ENCODE measurements around the gene ENTPD8.

ENTPD8 gene

GRCh38 chr9:137426018-137426681 lies 15.0 kb downstream of the ENTPD8 start:
- no peak for TF ChIP-seq RAD21 (IDR thresholded peaks at IDR 0.05; ENCODE audit: low read depth)
- no peak for TF ChIP-seq EGR1 (IDR thresholded peaks at IDR 0.05)
- TF ChIP-seq NFIC (IDR thresholded peaks at IDR 0.05), result no peak
- TF ChIP-seq FOXM1 (IDR thresholded peaks at IDR 0.05; ENCODE audit: borderline replicate concordance, low read depth), result no peak
- no peak for TF ChIP-seq REST (IDR thresholded peaks at IDR 0.05; ENCODE audit: low read depth)
- TF ChIP-seq USF1 (IDR thresholded peaks at IDR 0.05), result no peak

GRCh38 chr9:137423514-137424291 lies 17.5 kb downstream of the ENTPD8 start:
- TF ChIP-seq EGR1 (IDR thresholded peaks at IDR 0.05), result no peak
- peak; percentile 65; the same call in 1 of the 2 replicates for TF ChIP-seq ZBTB7A (IDR thresholded peaks at IDR 0.05; ENCODE audit: low read depth)

GRCh38 chr9:137422604-137423513 lies 18.3 kb downstream of the ENTPD8 start, which contains the start of the genes EXD3 and NOXA1:
Gene EXD3, minus strand, starts transcription at chr9:137423162. Its CDS starts 27,805 bp downstream, at chr9:137395357.
Gene NOXA1, plus strand, starts transcription at chr9:137423393. Its CDS starts 137 bp downstream, at chr9:137423530.
- TF ChIP-seq TCF12 (IDR thresholded peaks at IDR 0.05; ENCODE audit: low read depth), result peak; percentile 59; the same call in 1 of the 2 replicates
- peak; percentile 26; the same call in 1 of the 2 replicates for TF ChIP-seq RAD21 (IDR thresholded peaks at IDR 0.05; ENCODE audit: low read depth)
- TF ChIP-seq FOXM1 (IDR thresholded peaks at IDR 0.05; ENCODE audit: borderline replicate concordance, low read depth), result no peak; the same call in 1 of the 2 replicates
- peak; percentile 57; the same call in 1 of the 2 replicates for TF ChIP-seq ZBTB7A (IDR thresholded peaks at IDR 0.05; ENCODE audit: low read depth)
- no peak for TF ChIP-seq TEAD4 (IDR thresholded peaks at IDR 0.05)
- TF ChIP-seq EGR1 (IDR thresholded peaks at IDR 0.05), result peak; percentile 27
- peak; percentile 94 for TF ChIP-seq TAF1 (IDR thresholded peaks at IDR 0.05; ENCODE audit: low read depth)
- no peak for TF ChIP-seq CREB1 (IDR thresholded peaks at IDR 0.05; ENCODE audit: low read depth)
- peak; percentile 44; the same call in 1 of the 2 replicates for TF ChIP-seq EP300 (IDR thresholded peaks at IDR 0.05; ENCODE audit: borderline replicate concordance)
- no peak for TF ChIP-seq CEBPB (IDR thresholded peaks at IDR 0.05)
- peak; percentile 75 for TF ChIP-seq YY1 (IDR thresholded peaks at IDR 0.05; ENCODE audit: low read depth)
- TF ChIP-seq USF1 (IDR thresholded peaks at IDR 0.05), result peak; percentile 47
- peak; percentile 37; the same call in 1 of the 2 replicates for TF ChIP-seq MAX (IDR thresholded peaks at IDR 0.05)
- no peak for TF ChIP-seq REST (IDR thresholded peaks at IDR 0.05; ENCODE audit: low read depth)
- TF ChIP-seq NFIC (IDR thresholded peaks at IDR 0.05), result peak; percentile 57

- TF ChIP-seq FOXM1 (IDR thresholded peaks at IDR 0.05; ENCODE audit: borderline replicate concordance, low read depth), result no peak; the same call in 1 of the 2 replicates
- TF ChIP-seq MAX (IDR thresholded peaks at IDR 0.05), result 0 out of 2 replicates have a peak, but pooled peaks have one; percentile 24
Measured at GRCh38 chr9:137421838-137422603, 19.1 kb downstream of the ENTPD8 start.

Data from Ishikawa (cell line).